DND-41 (cell line): ENCODE data around the gene TLE4.

Experiments used
- CTCF ChIP-seq: IDR thresholded peaks from 2 replicates; pipeline ENCODE4 v1.5.1; 2012; ENCODE audit warnings: borderline replicate concordance, low read length, moderate library complexity, mild to moderate bottlenecking; ENCODE audit not compliant: poor library complexity, severe bottlenecking; ENCODE audit errors: extremely low read depth
- EZH2 ChIP-seq: IDR thresholded peaks from 3 replicates; pipeline ENCODE4 v1.6.1; 2012; ENCODE audit warnings: borderline replicate concordance, low read depth, mild to moderate bottlenecking, moderate library complexity, low read length, inconsistent platforms; ENCODE audit not compliant: severe bottlenecking

DNA sequence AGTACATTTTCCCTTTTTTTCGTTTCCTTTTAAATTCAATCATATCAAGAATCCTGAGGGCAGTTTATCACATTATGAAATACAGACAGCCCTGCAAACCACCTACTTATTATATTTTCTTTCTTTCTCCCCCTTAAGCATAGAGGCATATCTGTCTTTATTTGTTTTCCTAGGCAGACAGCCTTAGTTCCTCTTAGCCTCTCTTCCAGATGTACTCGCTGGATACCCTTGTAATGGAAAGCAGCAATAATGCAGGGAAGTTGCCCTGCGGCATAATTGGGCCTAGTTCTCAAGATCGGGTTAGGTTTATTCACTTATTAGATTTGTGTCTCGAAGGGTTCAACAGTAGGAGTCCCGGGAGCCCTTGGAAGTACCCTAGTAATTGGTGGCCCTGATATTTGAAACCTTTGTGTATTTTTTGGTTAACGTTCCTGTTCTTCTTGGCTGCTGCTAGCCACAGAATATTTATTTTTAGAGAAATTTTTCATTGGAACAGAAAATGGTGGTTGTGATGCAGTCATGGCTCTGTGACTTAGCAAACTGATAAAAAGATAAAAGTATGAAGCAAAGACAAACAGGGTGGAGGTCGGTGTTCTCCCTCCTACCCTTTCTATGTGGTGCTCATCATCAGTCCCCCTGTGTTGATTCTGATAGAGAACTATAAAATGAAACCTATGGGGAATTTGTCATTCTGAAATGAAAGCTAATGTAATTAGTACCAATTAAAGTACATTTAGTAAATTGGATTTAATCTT, 6.4 kb downstream of the TLE4 start:
- TF ChIP-seq CTCF: no peak
- TF ChIP-seq EZH2: no peak
